Inflammatory macrophage treated with lipopolysaccharide for 4 hours (primary cell): ENCODE results near the gene SNX1.
"Not testable (repeated sequence)": the region's sequence is repeated elsewhere in the genome, so short reads cannot be mapped to it uniquely, and the experiment has no call there.

Experiments
- DNase-seq: peaks from one replicate; pipeline ENCODE4 v3.0.0-alpha.2; 2020

The SNX1 gene

DNA sequence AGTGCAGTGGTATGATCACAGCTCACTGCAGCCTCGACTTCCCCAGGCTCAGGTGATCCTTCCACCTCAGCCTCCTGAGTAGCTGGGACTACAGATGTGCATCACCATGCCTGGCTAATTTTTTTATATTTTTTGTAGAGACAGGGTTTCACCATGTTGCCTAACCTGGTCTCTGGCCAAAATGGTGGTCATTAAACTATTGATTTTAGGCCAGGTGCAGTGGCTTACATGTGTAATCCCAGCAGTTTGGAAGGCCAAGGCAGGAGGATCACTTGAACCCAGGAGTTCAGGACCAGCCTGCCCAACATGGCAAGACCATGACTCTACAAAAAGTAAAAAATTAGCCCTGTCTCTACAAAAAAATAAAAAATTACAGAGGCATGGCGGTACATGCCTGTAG is 24.5 kb downstream of the SNX1 start:
- not testable (repeated sequence) for DNase-seq

DNA sequence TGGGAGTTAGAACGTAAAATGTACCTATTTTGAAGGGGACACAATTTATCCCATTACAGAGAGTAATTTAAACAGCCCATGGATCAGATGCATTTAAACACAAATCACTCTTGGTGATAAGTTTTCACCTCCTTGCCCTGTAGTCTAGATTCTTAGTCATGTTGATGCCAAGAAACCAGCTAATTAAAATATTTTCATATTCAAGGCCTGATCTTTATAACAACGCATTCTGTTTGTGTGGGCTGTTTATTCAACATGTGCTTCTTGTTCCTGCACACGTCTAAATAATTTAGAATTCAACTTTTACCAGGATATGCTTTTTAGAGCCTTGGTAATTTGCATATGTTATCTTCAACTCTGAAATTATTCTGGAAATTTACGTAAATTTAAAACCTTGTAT is 25.8 kb downstream of the SNX1 start:
- no peak for DNase-seq

DNA sequence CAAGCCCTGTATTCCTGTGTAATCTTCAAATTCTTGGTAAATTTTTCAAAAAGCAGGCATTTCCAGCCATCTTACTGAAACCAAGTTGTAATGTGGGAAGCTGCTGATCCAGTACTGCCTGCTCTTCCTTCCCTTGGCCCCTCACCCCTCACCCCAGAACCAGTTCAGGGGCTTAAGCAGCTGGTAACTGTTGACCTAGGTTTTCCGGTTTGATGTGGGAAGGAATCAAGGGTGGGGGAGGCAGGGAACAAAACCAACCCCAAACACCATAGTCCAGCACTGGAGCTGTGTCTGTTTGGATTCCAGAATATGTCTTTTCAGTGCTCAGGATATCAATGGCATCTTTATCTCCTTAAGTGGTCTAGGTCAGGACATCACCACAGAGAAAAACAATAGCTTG is 26.7 kb downstream of the SNX1 start:
- no peak for DNase-seq

- DNase-seq, result no peak
Measured at GRCh38 chr15:64122936-64123351, 27.2 kb downstream of the SNX1 start.

- no peak for DNase-seq
Measured at GRCh38 chr15:64125978-64126377, 30.2 kb downstream of the SNX1 start.

DNA sequence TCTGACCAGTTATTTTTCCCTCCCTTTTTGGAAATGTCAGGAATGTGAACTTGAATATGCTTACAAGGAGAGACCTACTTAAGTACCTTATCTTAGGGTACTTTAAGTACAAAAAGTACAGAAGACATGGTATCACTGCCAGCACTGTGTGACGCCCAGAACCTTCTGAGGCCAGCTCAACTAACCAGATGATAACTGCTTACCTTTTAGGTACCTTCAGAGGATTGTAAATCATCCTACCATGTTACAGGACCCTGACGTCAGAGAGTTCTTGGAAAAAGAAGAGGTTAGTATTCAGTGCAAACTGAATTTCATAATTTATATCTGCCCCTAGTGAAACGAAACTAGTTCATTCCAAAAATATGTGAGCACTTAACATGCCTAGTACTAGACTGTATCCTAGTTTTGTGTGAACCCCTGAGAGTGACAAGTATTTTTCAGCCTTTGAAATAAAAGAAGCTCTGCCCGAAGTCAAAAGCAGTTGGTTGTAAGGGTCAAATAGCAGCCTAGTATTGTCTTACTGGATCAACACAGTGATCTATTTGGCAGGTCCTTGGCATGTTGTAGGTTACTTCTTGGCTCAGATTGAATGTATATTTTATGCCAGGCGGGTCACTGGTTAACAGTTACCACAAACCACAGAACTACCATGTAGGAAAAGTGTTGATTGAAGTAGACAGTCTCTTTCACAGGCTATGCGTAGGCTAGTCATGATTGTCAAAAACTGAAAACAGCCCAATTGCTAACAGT is 31.9 kb downstream of the SNX1 start:
- no peak for DNase-seq

- no peak for DNase-seq
Measured at GRCh38 chr15:64130159-64130558, 34.4 kb downstream of the SNX1 start.

DNA sequence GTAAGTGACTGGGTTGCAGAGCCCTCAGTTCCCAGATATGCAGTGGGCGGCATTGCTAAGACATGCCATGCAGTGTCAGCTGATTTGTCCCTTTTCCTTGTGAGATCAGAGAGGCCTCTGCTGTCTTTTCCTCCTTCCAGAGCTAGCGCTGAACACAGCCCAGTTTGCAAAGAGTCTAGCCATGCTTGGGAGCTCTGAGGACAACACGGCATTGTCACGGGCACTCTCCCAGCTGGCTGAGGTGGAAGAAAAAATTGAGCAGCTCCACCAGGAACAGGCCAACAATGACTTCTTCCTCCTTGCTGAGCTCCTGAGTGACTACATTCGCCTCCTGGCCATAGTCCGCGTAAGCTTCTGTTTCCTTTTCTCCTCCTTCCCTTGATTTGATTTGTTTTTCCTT is 35.8 kb downstream of the SNX1 start:
- DNase-seq, result no peak

DNA sequence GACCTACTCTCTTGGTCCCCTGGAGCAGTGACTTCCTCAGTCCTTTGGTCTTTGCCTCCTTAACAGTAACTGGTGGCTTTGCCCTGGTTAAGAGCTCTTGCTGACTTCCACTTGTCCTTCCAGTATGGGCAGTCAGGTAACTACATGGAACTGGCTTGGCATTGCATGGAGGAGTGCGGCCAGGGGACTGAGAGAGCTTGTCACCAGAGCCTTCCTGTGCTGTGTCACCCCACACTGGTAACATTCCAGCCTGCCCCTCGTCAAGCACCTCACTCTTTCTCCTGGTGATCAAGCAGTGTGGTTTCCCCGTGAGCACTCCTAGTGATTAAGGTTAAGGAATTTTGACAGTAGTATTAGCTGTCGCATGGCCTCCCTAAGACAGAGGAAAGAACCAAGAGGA is 36.4 kb downstream of the SNX1 start:
- no peak for DNase-seq

DNA sequence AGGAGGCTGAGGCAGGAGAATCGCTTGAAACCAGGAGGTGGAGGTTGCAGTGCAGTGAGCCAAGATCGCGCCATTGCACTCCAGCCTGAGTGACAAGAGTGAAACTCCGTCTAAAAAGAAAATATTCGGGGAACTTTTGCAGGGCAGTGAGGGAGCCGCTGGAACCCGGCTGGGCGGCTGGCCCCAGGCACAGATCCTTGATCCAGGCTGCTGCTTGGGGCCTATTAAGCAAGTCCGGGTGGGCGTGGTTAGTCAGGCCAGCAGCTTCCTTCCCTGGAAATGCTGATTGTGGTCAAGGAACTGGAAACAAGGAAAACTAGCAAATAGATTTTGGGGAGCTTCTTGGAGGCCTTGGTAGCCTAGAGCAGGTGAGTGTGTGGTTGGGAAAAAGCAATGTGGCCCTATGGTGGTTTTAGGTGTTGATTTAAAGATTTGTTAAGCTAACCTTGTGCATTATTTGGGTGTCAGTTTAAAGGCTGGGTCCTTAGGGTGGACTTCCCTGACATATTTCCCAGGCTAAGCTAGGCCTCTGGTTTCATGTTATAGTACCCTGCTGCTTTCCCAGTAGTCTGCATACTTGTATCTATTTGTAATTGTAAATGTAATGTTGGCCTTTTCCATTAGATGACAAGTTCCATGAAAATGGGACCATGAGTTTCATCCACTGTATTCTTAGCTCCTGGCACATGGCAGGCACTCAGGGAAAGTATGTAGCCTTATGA is 38.0 kb downstream of the SNX1 start:
- no peak for DNase-seq

- DNase-seq, result no peak
Measured at GRCh38 chr15:64134345-64134829, 38.6 kb downstream of the SNX1 start.

GRCh38 chr15:64136347-64136746 is 40.6 kb downstream of the SNX1 start:
- DNase-seq, result no peak

DNA sequence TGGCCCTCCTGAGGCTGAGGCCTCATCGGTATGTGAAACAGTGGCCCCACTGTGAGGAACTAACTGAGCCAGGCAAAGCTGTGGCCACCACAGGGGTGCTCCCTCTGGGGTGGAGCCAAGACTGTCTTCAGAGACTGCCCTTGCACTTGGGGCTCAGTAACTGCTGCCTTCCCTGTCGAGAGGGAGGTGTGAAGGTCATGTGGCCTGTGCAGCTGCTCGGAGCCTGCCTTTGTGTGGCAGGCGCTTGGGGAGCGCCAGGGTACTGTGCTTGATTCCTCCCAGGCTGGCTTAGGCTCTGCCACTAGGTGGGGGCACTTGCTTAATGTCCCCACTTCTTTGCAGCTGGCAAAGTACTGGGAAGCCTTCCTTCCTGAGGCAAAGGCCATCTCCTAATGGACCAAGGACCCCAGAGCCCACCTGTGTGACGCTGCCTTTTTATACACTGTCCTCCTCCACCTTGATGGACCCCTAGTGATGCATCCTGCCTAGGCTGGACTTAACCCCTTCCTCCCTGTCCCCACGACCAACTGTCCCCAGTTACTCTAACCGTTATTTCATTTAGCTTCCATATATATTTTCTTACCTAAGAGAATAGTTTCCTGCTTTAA is 41.5 kb downstream of the SNX1 start:
- DNase-seq, result no peak

DNA sequence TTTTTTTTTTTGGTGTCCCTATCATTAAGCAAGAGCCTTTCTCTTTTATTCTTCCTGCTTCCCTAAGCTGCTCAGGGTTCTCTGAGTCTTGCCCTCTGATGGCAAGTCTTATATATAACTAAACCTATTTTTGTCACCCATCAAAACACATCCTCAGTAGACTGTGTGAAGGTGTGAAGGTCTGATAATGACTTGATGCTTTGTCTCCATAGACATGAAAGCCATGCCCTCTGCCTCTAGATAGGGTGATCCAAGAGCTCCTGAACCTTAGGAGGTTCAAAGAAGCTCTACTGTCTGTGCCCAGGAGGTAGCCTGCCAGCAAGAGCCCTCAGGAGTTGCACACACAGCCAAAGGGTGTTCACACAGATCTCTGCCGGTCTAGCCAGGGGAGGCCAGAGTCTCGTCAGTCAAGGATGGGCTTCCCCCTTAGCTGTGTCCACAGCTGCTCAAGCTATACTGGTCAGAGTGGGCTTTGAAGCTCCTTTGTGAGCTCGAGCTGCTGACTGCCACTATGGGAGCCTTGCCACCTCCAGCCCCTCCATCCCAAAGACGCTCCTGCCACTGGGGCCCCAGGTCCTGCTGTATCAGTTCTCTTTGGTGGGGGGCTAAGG is 42.7 kb downstream of the SNX1 start:
- DNase-seq, result no peak

GRCh38 chr15:64141798-64142512 is 46.2 kb downstream of the SNX1 start:
- no peak for DNase-seq

DNA sequence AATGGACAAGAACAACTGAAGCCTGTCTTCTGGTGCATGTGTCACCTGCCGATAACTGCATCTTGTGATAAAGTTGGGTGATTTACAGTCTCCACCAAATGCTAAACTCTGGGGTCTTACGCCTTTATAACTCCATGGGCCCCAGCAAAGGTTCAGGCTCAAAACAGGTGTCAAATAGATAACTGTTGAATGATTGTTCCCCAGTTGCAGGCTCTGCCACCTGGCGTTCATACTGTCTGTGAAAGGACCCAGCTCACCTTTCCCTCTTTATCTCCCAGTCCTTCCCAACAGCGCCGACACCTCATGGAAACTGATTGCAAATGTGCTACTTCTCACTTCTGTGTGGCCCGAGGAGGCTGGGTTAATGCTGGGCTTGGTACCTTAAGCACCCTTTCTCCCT is 47.5 kb downstream of the SNX1 start:
- no peak for DNase-seq

GRCh38 chr15:64144192-64144564 is 48.4 kb downstream of the SNX1 start:
- DNase-seq, result no peak

DNA sequence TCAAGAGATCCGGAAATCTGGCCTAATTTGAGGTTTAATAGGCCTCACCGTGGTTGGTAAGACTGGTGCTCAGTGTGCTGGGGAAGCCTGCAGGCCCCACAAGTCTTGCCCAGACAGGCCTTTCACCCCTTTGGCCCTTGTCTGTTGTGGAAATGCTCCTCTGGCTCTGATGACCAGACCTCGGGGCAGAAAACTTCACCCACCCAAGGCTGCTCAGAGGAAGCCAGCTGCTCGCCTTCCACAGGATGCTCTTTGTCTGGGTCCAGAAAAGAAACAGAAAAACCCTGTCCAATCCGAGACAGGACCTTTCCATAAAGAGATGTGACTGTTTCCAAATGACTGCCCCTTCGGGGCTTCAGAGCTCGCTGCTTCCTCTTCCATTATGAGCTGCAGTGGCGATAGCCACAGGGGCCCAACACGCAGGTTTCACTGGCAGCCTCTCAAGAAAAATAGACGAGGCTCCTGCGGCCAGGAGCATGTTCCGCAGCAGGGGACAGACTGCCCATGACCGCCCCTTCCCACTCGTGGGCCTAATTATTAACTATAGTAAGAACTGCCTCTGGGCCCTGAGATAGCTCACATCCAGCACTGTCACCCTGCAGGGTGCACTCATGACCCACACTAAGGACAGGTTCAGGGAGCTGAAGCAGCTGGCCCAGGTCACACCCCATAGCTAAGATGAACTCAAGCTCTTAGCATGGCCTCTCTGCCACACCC is 48.9 kb downstream of the SNX1 start:
- DNase-seq, result no peak

GRCh38 chr15:64146041-64146440 is 50.3 kb downstream of the SNX1 start:
- DNase-seq, result no peak

- no peak for DNase-seq
Measured at GRCh38 chr15:64146520-64146884, 50.7 kb downstream of the SNX1 start.

- no peak for DNase-seq
Measured at GRCh38 chr15:64146885-64147681, 51.3 kb downstream of the SNX1 start.

- no peak for DNase-seq
Measured at GRCh38 chr15:64148168-64148567, 52.4 kb downstream of the SNX1 start.
